PC-3 (cell line): ENCODE results near the gene MED7.

Source experiments
- CTCF ChIP-seq: fragments of 300-600 bp; sonication (generic); conservative IDR thresholded peaks from 2 replicates; pipeline ENCODE4 v1.5.1; 2017; ENCODE audit warnings: antibody characterized with exemption, low read depth, mild to moderate bottlenecking, low read length
- EZH2phosphoT487 ChIP-seq: fragments of 300-600 bp; sonication (generic); IDR thresholded peaks from 2 replicates; pipeline ENCODE4 v1.6.1; 2018; ENCODE audit warnings: mild to moderate bottlenecking, antibody characterized with exemption, low read length, borderline replicate concordance

GRCh38 chr5:157150995-157151394, 8.3 kb upstream of the MED7 start:
- TF ChIP-seq CTCF (no peak), EZH2phosphoT487 (no peak)
